Tibial nerve (tissue), 4 donors: Measurements from ENCODE around the gene NR4A2. TPM values are rescaled to one million over a fixed set of nuclear protein-coding genes. Genes with fewer than 3 reads are reported as not detected.

Experiments
- DNase-seq, 2 donors: peaks; one replicate each; pipeline ENCODE4 v3.0.0-alpha.2; 2019; ENCODE audit warnings: low spot score in 2 of 2
- H3K27ac ChIP-seq, 4 donors: fragments of 200-600 bp; sonication (generic) in 3 of 4; one replicate each; pipeline ENCODE4 v1.5.1; 2017 to 2019; ENCODE audit warnings: mild to moderate bottlenecking in 1 of 4
- H3K27me3 ChIP-seq, 2 donors: fragments of 200-600 bp; sonication (generic) in 1 of 2; one replicate each; pipeline versions ENCODE4 v1.5.1 to v1.6.0; 2017 to 2019
- H3K36me3 ChIP-seq, 3 donors: fragments of 200-600 bp; sonication (generic); one replicate each; pipeline ENCODE4 v1.5.1; 2018 to 2019
- H3K4me1 ChIP-seq, 4 donors: fragments of 200-600 bp; sonication (generic) in 3 of 4; one replicate each; pipeline ENCODE4 v1.5.1; 2017 to 2019
- H3K4me3 ChIP-seq, 4 donors: fragments of 200-600 bp; sonication (generic) in 3 of 4; one replicate each; pipeline ENCODE4 v1.5.1; 2017 to 2019; ENCODE audit warnings: mild to moderate bottlenecking in 1 of 4, moderate library complexity in 1 of 4
- H3K9me3 ChIP-seq, 4 donors: fragments of 200-600 bp; sonication (generic) in 3 of 4; one replicate each; pipeline ENCODE4 v1.5.1; 2017 to 2019
- CTCF ChIP-seq, 5 experiments: fragments of 200-600 bp in 3 of 5; fragments of 450-650 bp in 2 of 5; sonication (generic) in 3 of 5; IDR thresholded peaks; one replicate each; pipeline ENCODE4 v1.5.1; 2016 to 2019; ENCODE audit warnings: antibody characterized with exemption in 5 of 5, mild to moderate bottlenecking in 3 of 5, moderate library complexity in 2 of 5
- EP300 ChIP-seq, 2 donors: sonication (generic); formaldehyde crosslinking; IDR thresholded peaks; one replicate each; pipeline ENCODE4 v1.6.1; 2017; ENCODE audit warnings: antibody characterized with exemption in 2 of 2, mild to moderate bottlenecking in 1 of 2
- POLR2A ChIP-seq, 2 donors: fragments of 450-650 bp; IDR thresholded peaks; one replicate each; pipeline ENCODE4 v1.6.1; 2017; ENCODE audit warnings: antibody characterized with exemption in 2 of 2, mild to moderate bottlenecking in 2 of 2, moderate library complexity in 2 of 2
- WGBS, 2 donors: methylation state at CpG; one replicate each; pipeline ENCODE4 v1.1.5; 2018; 5-methylcytosine and 5-hydroxymethylcytosine counted together
- total RNA-seq, 4 donors: library from RNA; depleted of rRNA; stranded (reverse); fragments of >200 nt; gene quantifications; one replicate each; pipeline ENCODE4 v1.1.0, GENCODE V29; 2016

The NR4A2 gene
- total RNA-seq, 4 donors from 2014 or later: 14.7 to 31.5 (median 22.4) TPM

DNA sequence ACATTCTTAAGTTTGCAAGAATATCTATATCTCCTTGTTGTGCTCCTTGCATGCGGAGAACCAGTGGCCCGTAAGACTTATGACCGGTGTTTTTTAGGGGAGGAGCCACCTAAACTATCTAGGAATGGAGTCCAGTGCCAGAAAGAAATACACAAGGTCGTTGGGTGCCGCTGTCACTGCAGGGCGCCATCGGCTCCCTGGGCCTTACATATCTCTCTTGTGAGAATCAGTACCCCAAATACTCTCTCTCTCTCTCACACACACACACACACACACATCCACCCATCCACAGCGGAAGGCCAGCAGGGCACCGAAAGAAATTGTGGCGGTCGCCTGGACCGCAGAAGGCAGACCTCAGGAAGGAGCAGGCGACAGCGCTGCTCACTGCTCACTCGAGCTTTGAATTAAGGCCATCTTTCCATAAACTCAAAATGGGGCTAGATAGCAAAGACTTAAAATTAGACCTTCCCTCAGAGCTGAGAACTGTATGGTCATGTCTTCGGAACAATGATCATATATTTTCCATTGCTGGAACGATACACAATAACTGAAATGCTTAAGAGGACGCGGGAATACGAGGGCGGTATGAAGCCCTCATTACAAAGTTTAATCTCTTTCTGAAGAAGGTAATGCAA is 10.4 kb downstream of the NR4A2 start:
- TF ChIP-seq EP300 (IDR thresholded peaks at IDR 0.05) (no peak), POLR2A (IDR thresholded peaks at IDR 0.05) (no peak)
- Histone ChIP-seq H3K27ac (peak overlapping the region in 2 of 4 donors; percentile 40 to 87), H3K4me3 (peak overlapping the region; percentile 8 to 56 (median 44)), H3K4me1 (peaks cover 0 to 31% (median 0%) of the 10 kb centered on the region in 4 donors), H3K9me3 (no peaks in the 10 kb centered on the region), H3K36me3 (peaks cover 0 to 19% (median 0%) of the 10 kb centered on the region in 3 donors), H3K27me3 (peaks cover 0 to 8% of the 10 kb centered on the region in 2 donors)
- WGBS, 2 donors: 50% methylated on average over 21 of the region's 21 CpGs
- no peak for DNase-seq

DNA sequence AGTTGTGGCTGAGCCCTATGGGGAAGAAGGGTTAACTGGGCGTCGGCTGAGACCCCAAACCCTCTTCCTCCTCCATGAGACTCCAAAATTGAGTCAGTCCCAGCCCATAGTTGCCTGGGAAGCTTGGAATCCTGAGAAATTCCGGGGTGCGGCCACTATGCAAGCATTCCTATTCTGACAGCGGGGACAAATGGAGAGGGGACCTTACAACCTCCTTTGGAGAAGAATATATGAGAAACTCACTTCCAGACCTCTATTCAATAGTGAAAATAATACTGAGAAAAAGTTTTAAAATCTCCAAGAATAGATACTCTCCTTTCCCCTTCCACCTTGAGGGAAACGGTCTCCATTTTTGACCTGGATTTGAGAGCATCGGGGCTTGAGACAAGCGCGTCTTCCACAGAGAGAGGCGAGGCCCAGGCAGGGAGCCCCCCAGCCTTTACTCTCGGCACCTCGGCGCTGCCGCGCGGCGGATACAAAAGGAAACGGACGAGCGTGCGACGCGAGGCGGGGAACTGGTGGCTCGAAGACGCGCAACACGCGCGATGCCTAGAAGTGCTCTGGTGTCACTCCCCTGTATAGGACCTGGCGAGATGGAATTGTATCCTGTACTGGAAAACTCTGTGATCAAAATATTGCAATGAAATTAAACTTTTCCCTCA is 11.1 kb downstream of the NR4A2 start:
- Histone ChIP-seq H3K4me1 (peaks cover 0 to 29% (median 0%) of the 10 kb centered on the region in 4 donors), H3K27me3 (peaks cover 0 to 8% of the 10 kb centered on the region in 2 donors), H3K9me3 (no peaks in the 10 kb centered on the region), H3K4me3 (peak overlapping the region; percentile 39 to 56 (median 48)), H3K27ac (peak overlapping the region; percentile 68 to 89 (median 84)), H3K36me3 (peaks cover 0 to 15% (median 0%) of the 10 kb centered on the region in 3 donors)
- WGBS, 2 donors: 14 to 18% methylated on average over 31 of the region's 31 CpGs
- TF ChIP-seq POLR2A (IDR thresholded peaks at IDR 0.05): no peak
- TF ChIP-seq EP300 (IDR thresholded peaks at IDR 0.05): peak in 1 of 2 donors; percentile 20
- peak in 1 of 5 experiments; percentile 13 for TF ChIP-seq CTCF (IDR thresholded peaks at IDR 0.05)
- DNase-seq: no peak

DNA sequence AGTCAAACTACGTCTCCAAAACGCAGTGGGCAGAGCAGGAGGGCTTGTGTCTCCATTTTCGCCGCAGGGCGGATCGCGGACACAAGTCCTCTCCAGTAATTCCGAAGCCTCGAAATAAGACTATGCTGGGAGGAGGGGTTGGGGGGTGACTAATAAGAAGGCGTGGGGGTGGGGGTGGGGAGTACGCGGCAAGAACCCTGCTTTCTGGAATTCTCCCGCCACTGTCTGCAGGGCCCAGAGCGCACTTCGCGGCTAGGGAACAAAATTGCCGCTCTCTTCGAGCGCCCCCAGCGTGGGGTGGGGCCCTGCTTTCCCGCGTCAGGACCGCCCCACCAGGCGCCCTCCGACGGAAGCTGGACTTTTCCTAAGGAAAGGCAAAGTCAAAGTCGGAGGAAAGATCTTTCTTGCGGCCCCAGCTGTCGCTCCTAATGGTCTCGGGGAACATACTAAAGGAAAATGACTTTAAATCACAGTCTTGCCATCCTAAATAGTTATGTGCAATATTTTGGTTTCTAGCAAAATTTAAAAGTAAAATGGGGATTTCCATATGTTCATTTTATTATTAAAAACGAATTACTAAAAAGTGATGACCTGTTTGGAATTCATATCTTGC is 11.9 kb downstream of the NR4A2 start:
- Histone ChIP-seq H3K4me3 (peak overlapping the region; percentile 39 to 56 (median 48)), H3K4me1 (peaks cover 0 to 29% (median 0%) of the 10 kb centered on the region in 4 donors), H3K9me3 (no peaks in the 10 kb centered on the region), H3K36me3 (peaks cover 0 to 8% (median 0%) of the 10 kb centered on the region in 3 donors), H3K27ac (peak overlapping the region; percentile 68 to 89 (median 84)), H3K27me3 (peaks cover 0 to 8% of the 10 kb centered on the region in 2 donors)
- DNase-seq: no peak
- WGBS, 2 donors: 1% methylated on average over 31 of the region's 31 CpGs
- TF ChIP-seq EP300 (IDR thresholded peaks at IDR 0.05) (peak in 1 of 2 donors; percentile 66), POLR2A (IDR thresholded peaks at IDR 0.05) (peak; percentile 18 to 30), CTCF (IDR thresholded peaks at IDR 0.05) (no peak)

DNA sequence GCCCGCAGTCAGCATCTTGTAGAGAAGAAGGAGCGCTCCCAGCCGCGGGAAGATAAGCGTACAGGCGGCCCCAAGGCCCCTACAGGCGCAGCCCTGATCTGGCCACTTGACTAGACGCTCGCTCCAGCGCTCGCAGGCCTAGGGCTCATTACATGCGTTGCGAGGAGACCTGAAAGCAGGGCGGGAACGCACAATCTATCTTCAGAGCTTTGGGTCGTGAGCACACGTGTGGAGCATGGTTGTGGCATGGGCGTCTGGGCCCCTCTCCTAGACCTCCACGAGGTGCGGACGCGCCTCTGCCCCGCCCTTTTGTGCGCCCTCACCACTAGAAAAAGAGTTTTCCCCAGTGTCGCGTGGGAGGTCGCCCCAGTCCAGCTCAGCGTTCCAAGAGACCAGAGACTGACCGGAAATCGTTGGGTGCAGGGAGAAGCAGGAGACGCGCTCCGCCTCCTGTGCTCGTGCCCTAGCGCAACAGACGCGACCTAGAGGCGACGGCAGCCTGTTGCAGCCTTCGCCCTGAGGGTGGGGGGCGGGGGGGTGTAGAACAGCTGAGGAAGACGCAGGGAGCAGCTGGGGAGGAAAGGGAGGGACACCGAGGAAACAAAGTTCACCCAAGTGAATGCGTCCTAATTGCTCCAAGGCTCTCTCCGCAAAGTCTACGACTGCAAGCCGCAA is 12.6 kb downstream of the NR4A2 start:
- Histone ChIP-seq H3K9me3 (no peaks in the 10 kb centered on the region), H3K36me3 (peaks cover 0 to 1% (median 0%) of the 10 kb centered on the region in 3 donors), H3K4me1 (peaks cover 0 to 29% (median 0%) of the 10 kb centered on the region in 4 donors), H3K4me3 (peak overlapping the region; percentile 39 to 56 (median 48)), H3K27me3 (peaks cover 0 to 8% of the 10 kb centered on the region in 2 donors), H3K27ac (peak overlapping the region; percentile 68 to 89 (median 84))
- peak in 3 of 5 experiments; percentile 15 to 58 (median 50) for TF ChIP-seq CTCF (IDR thresholded peaks at IDR 0.05)
- peak in 1 of 2 donors; percentile 63 for TF ChIP-seq EP300 (IDR thresholded peaks at IDR 0.05)
- TF ChIP-seq POLR2A (IDR thresholded peaks at IDR 0.05): peak in 1 of 2 donors; percentile 62
- DNase-seq: peak in 1 of 2 donors; percentile 53
- 19 to 21% methylated on average over 43 to 46 of the region's 47 CpGs for WGBS, 2 donors

DNA sequence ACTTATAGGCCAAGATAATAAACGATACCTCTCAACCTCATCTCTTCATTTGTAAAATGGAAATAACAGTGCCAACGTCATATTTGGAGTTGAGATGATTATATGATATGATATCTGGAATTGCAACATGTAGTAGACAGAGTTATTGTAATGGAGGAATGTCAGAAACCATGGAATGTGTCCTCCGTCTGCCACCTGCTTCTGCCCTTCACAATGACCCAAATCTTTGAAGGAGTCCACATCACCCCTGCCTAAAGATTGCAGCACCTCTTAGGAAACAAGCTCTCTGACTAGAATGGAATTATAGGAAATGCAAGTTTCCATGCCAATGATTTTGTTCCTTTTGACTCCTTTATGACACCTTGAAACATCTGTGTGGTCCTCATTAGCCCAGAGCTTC is 14.9 kb downstream of the NR4A2 start:
- H3K27me3 ChIP-seq: peaks cover 0 to 5% of the 10 kb centered on the region in 2 donors
- H3K27ac ChIP-seq: no peak overlapping the region
- peaks cover 0 to 28% (median 0%) of the 10 kb centered on the region in 4 donors for H3K4me1 ChIP-seq
- no peak overlapping the region for H3K4me3 ChIP-seq
- no peaks in the 10 kb centered on the region for H3K36me3 ChIP-seq
- DNase-seq: no peak
- TF ChIP-seq POLR2A (IDR thresholded peaks at IDR 0.05) (no peak), CTCF (IDR thresholded peaks at IDR 0.05) (no peak), EP300 (IDR thresholded peaks at IDR 0.05) (no peak)
- WGBS, 2 donors: 92% methylated on average over 3 of the region's 3 CpGs
- no peaks in the 10 kb centered on the region for H3K9me3 ChIP-seq
